H9 (cell line): Measurements from ENCODE around the gene USH2A. TPM values are rescaled to one million over a fixed set of nuclear protein-coding genes. Genes with fewer than 3 reads are reported as not detected.

ENCODE experiments used
- DNase-seq: peaks from one replicate; pipeline ENCODE4 v3.0.0-alpha.2; 2017
- H2AFZ ChIP-seq: one replicate; pipeline ENCODE4 v1.6.1; 2013; ENCODE audit warnings: mild to moderate bottlenecking, low read length, control low read depth, moderate library complexity
- H2AK5ac ChIP-seq: 2 replicates; pipeline ENCODE4 v1.6.1; 2013; ENCODE audit warnings: low read length, control low read depth, mixed read lengths; ENCODE audit not compliant: insufficient read length
- H2BK120ac ChIP-seq: one replicate; pipeline ENCODE4 v1.6.1; 2013; ENCODE audit warnings: low read depth, mild to moderate bottlenecking, low read length, control low read depth, inconsistent platforms; ENCODE audit not compliant: poor library complexity, severe bottlenecking
- H2BK12ac ChIP-seq: 2 replicates; pipeline ENCODE4 v1.6.1; 2013; ENCODE audit warnings: low read length, control low read depth, mixed read lengths, low read depth; ENCODE audit not compliant: insufficient read length
- H2BK15ac ChIP-seq: 2 replicates; pipeline ENCODE4 v1.6.1; 2013; ENCODE audit warnings: low read depth, low read length, control low read depth
- H2BK20ac ChIP-seq: one replicate; pipeline ENCODE4 v1.6.1; 2013; ENCODE audit warnings: low read depth, mild to moderate bottlenecking, low read length, control low read depth, inconsistent platforms; ENCODE audit not compliant: poor library complexity, severe bottlenecking
- H2BK5ac ChIP-seq: 2 replicates; pipeline ENCODE4 v1.6.1; 2013; ENCODE audit warnings: low read length, control low read depth, mixed read lengths; ENCODE audit not compliant: insufficient read length
- H3K14ac ChIP-seq: 2 replicates; pipeline ENCODE4 v1.6.1; 2013; ENCODE audit warnings: low read length, control low read depth; ENCODE audit not compliant: insufficient read depth
- H3K18ac ChIP-seq: 2 replicates; pipeline ENCODE4 v1.6.1; 2013; ENCODE audit warnings: low read depth, mild to moderate bottlenecking, mixed read lengths, low read length, control low read depth; ENCODE audit not compliant: insufficient read length
- H3K23ac ChIP-seq: 2 replicates; pipeline ENCODE4 v1.6.1; 2013; ENCODE audit warnings: low read length, control low read depth, mixed read lengths, low read depth; ENCODE audit not compliant: insufficient read length
- H3K23me2 ChIP-seq: 2 replicates; pipeline ENCODE4 v1.6.1; 2013; ENCODE audit warnings: low read depth, mild to moderate bottlenecking, mixed read lengths, low read length, control low read depth; ENCODE audit not compliant: insufficient read length, poor library complexity, severe bottlenecking
- H3K27ac ChIP-seq: 2 replicates; pipeline ENCODE4 v1.5.1; 2013; ENCODE audit warnings: low read length, control low read depth, mixed read lengths, low read depth; ENCODE audit not compliant: insufficient read length
- H3K27me3 ChIP-seq: 2 replicates; pipeline ENCODE4 v1.6.1; 2013; ENCODE audit warnings: low read length, control low read depth, inconsistent platforms; ENCODE audit not compliant: insufficient read depth
- H3K4ac ChIP-seq: 2 replicates; pipeline ENCODE4 v1.6.1; 2013; ENCODE audit warnings: low read depth, mild to moderate bottlenecking, control low read depth, inconsistent platforms, low read length, moderate library complexity
- H3K4me1 ChIP-seq: 2 replicates; pipeline ENCODE4 v1.6.1; 2013; ENCODE audit warnings: low read length, control low read depth, inconsistent platforms; ENCODE audit not compliant: insufficient read depth
- H3K4me2 ChIP-seq: 2 replicates; pipeline ENCODE4 v1.6.1; 2013; ENCODE audit warnings: low read length, control low read depth, mixed read lengths; ENCODE audit not compliant: insufficient read length, insufficient read depth
- H3K56ac ChIP-seq: 2 replicates; pipeline ENCODE4 v1.6.1; 2013; ENCODE audit warnings: low read depth, mild to moderate bottlenecking, mixed read lengths, low read length, control low read depth; ENCODE audit not compliant: insufficient read length
- H3K79me1 ChIP-seq: 2 replicates; pipeline ENCODE4 v1.6.1; 2013; ENCODE audit warnings: low read depth, mild to moderate bottlenecking, moderate library complexity, low read length, control low read depth, inconsistent platforms; ENCODE audit not compliant: insufficient read depth, poor library complexity, severe bottlenecking
- H3K79me2 ChIP-seq: 2 replicates; pipeline ENCODE4 v1.6.1; 2013; ENCODE audit warnings: low read length, control low read depth, inconsistent platforms; ENCODE audit not compliant: insufficient read depth
- H3K9ac ChIP-seq: 2 replicates; pipeline ENCODE4 v1.6.1; 2013; ENCODE audit warnings: low read length, control low read depth, mixed read lengths; ENCODE audit not compliant: insufficient read length; ENCODE audit errors: extremely low read depth
- H3K9me3 ChIP-seq: one replicate; pipeline ENCODE4 v1.6.1; 2013; ENCODE audit warnings: low read depth, low read length, inconsistent platforms; ENCODE audit not compliant: control insufficient read depth
- H3T11ph ChIP-seq: one replicate; pipeline ENCODE4 v1.6.1; 2013; ENCODE audit warnings: mild to moderate bottlenecking, low read length, control low read depth, inconsistent platforms
- H4K20me1 ChIP-seq: one replicate; pipeline ENCODE4 v1.6.1; 2013; ENCODE audit not compliant: control insufficient read depth, insufficient read length, insufficient read depth
- H4K5ac ChIP-seq: 2 replicates; pipeline ENCODE4 v1.6.1; 2013; ENCODE audit warnings: low read depth, mild to moderate bottlenecking, mixed read lengths, low read length, control low read depth; ENCODE audit not compliant: insufficient read length
- H4K8ac ChIP-seq: replicated peaks from 2 replicates; pipeline ENCODE4 v1.6.1; 2013; ENCODE audit warnings: low read length, control low read depth, mixed read lengths, low read depth; ENCODE audit not compliant: insufficient read length
- H4K91ac ChIP-seq: 2 replicates; pipeline ENCODE4 v1.6.1; 2013; ENCODE audit warnings: low read depth, mild to moderate bottlenecking, moderate library complexity, mixed read lengths, low read length, control low read depth; ENCODE audit not compliant: insufficient read length
- H3K27ac Mint-ChIP-seq, 3 experiments: 2 replicates in 2 of 3; 3 replicates in 1 of 3; pipeline ENCODE4 v1.8.0; 2020 to 2021; ENCODE audit warnings: mixed read lengths in 3 of 3, mild to moderate bottlenecking in 1 of 3, moderate library complexity in 1 of 3
- H3K27me3 Mint-ChIP-seq: 2 replicates; pipeline ENCODE4 v1.8.0; 2021; ENCODE audit warnings: low read depth, mild to moderate bottlenecking, moderate library complexity, mixed read lengths
- H3K36me3 Mint-ChIP-seq, 3 experiments: 2 replicates in 2 of 3; 3 replicates in 1 of 3; pipeline ENCODE4 v1.8.0; 2020 to 2021; ENCODE audit warnings: low read depth in 3 of 3, mixed read lengths in 3 of 3; ENCODE audit not compliant: insufficient read depth in 1 of 3
- H3K4me1 Mint-ChIP-seq, 2 experiments: 2 replicates each; pipeline ENCODE4 v1.8.0; 2020; ENCODE audit warnings: mixed read lengths in 2 of 2
- H3K4me3 Mint-ChIP-seq, 2 experiments: 2 replicates in 1 of 2; 3 replicates in 1 of 2; pipeline ENCODE4 v1.8.0; 2020 to 2021; ENCODE audit warnings: mild to moderate bottlenecking in 2 of 2, mixed read lengths in 2 of 2, moderate library complexity in 1 of 2
- H3K9me3 Mint-ChIP-seq, 2 experiments: 2 replicates in 1 of 2; 3 replicates in 1 of 2; pipeline ENCODE4 v1.8.0; 2020; ENCODE audit warnings: mild to moderate bottlenecking in 2 of 2, mixed read lengths in 2 of 2, moderate library complexity in 1 of 2
- WGBS: extraction: QIAGEN DNeasy Blood & Tissue Kit; methylation state at CpG from one replicate; pipeline ENCODE4 v1.1.7; 2013; ENCODE audit warnings: missing lambda C conversion rate, low lambda C conversion rate, mixed read lengths; ENCODE audit not compliant: insufficient read length; ENCODE audit errors: extremely low coverage; 5-methylcytosine and 5-hydroxymethylcytosine counted together
- total RNA-seq: library from RNA; stranded (reverse); gene quantifications from 2 replicates; pipeline ENCODE4 v1.2.1, GENCODE V29; 2021
- TF ChIP-seq, protein P1 (sequence below): fragments of 200-600 bp; sonication (generic); conservative IDR thresholded peaks from 3 replicates; pipeline ENCODE4 v1.8.0; 2021; ENCODE audit warnings: antibody characterized with exemption, mild to moderate bottlenecking

The USH2A gene
- total RNA-seq, 1 experiment from 2014 or later, result 0.11 TPM

DNA sequence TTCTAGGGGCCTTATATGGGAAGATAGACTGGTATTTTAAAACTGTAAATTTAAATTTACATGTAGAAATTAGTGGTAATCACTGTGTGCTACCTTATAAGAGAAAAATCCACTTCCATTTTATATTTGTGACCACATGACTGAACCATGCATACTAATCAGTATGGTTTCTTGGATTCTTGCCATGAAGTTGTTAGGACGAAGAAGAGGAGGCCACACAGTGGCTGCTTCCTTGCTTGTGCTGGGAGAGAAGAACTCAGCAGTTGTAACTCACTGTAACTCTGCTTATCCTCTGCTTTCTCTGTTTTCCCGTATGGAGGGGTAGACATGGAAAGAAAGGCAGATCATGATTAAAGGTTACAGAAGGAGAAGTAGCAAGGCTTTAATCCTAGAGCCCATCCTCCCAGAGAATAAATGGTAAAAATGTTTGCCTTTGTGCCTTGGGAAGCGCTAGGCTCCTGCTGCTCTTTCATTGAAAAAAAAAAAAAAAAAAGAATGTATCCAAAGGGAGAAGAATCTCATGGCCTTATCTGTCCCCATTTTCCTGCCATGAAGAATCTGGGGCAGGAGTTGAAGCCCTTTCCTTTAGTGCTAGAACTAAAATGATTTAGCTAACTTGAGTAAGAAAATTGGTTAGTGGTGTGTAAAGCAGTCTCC is 823.7 kb downstream of the USH2A start:
- no peak overlapping the region for H4K8ac ChIP-seq
- H3K79me2 ChIP-seq, result no peaks in the 10 kb centered on the region
- no peak overlapping the region for H3K56ac ChIP-seq
- peaks cover 22 to 25% of the 10 kb centered on the region in 2 experiments for H3K4me1 Mint-ChIP-seq
- no peak overlapping the region for H3K14ac ChIP-seq
- H2BK15ac ChIP-seq, result no peak overlapping the region
- peak overlapping the region in 1 of 3 experiments; percentile 36; a peak in 3 of 7 replicates for H3K27ac Mint-ChIP-seq
- H3K23me2 ChIP-seq, result no peaks in the 10 kb centered on the region
- H4K20me1 ChIP-seq, result no peaks in the 10 kb centered on the region
- H3K4me2 ChIP-seq, result no peak overlapping the region
- H3K9ac ChIP-seq, result no peak overlapping the region
- WGBS, result no CpG with 5 or more reads among the region's 3 CpGs
- TF ChIP-seq, protein P1, sequence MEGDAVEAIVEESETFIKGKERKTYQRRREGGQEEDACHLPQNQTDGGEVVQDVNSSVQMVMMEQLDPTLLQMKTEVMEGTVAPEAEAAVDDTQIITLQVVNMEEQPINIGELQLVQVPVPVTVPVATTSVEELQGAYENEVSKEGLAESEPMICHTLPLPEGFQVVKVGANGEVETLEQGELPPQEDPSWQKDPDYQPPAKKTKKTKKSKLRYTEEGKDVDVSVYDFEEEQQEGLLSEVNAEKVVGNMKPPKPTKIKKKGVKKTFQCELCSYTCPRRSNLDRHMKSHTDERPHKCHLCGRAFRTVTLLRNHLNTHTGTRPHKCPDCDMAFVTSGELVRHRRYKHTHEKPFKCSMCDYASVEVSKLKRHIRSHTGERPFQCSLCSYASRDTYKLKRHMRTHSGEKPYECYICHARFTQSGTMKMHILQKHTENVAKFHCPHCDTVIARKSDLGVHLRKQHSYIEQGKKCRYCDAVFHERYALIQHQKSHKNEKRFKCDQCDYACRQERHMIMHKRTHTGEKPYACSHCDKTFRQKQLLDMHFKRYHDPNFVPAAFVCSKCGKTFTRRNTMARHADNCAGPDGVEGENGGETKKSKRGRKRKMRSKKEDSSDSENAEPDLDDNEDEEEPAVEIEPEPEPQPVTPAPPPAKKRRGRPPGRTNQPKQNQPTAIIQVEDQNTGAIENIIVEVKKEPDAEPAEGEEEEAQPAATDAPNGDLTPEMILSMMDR, result no peak
- no peaks in the 10 kb centered on the region for H3K27me3 ChIP-seq
- no peak overlapping the region for H4K5ac ChIP-seq
- no peak overlapping the region for H2AFZ ChIP-seq
- H3K79me1 ChIP-seq, result no peaks in the 10 kb centered on the region
- H3K36me3 Mint-ChIP-seq, result peaks cover 12 to 34% (median 31%) of the 10 kb centered on the region in 3 experiments; a peak in 6 of 7 replicates
- H3K27ac ChIP-seq, result no peak overlapping the region
- no peak overlapping the region for H3K4ac ChIP-seq
- no peak overlapping the region for H2BK5ac ChIP-seq
- no peak overlapping the region for H3K23ac ChIP-seq
- H3K9me3 Mint-ChIP-seq, result no peaks in the 10 kb centered on the region
- H3K4me3 Mint-ChIP-seq, result no peak overlapping the region
- no peak overlapping the region for H4K91ac ChIP-seq
- H3K9me3 ChIP-seq, result no peaks in the 10 kb centered on the region
- H3K18ac ChIP-seq, result no peak overlapping the region
- H2AK5ac ChIP-seq, result no peak overlapping the region
- H3T11ph ChIP-seq, result no peak overlapping the region
- no peaks in the 10 kb centered on the region; the same call in 1 of the 2 replicates for H3K4me1 ChIP-seq
- H3K27me3 Mint-ChIP-seq, result no peaks in the 10 kb centered on the region
- no peak overlapping the region for H2BK12ac ChIP-seq
- H2BK20ac ChIP-seq, result no peak overlapping the region
- DNase-seq, result no peak
- H2BK120ac ChIP-seq, result no peak overlapping the region
